Testis (tissue), 2 donors: Measurements from ENCODE around the gene ARL6IP1.

ENCODE experiments used
- POLR2A ChIP-seq: fragments of 450-650 bp; IDR thresholded peaks from one replicate; pipeline ENCODE4 v1.6.1; 2017; ENCODE audit warnings: antibody characterized with exemption, mild to moderate bottlenecking, moderate library complexity
- TF ChIP-seq, protein P1 (sequence below), 3 experiments: fragments of 450-650 bp in 2 of 3; fragments of 200-600 bp in 1 of 3; sonication (generic) in 1 of 3; IDR thresholded peaks; one replicate each; pipeline ENCODE4 v1.5.1; 2016 to 2019; ENCODE audit warnings: antibody characterized with exemption in 3 of 3, mild to moderate bottlenecking in 2 of 3, moderate library complexity in 1 of 3

DNA sequence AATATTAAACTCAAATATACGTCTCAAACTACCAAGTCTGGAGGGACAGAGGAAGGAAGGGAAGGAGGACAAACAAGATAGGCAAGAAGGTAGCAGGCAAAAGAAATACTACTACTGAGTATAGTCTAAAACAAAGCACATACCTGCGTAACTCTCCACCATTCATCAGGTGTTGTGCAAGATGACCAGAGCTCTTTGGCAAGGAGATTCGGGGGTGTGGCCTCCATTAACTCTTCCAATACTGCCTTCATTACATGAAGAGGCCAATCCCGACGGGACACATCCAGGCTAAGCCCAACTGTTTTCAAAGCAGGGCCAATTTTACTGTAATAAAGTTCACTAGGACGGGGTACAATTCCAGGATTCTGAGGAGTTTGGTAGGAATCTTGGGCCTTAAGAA lies 38.2 kb upstream of the ARL6IP1 start:
- TF ChIP-seq, protein P1, sequence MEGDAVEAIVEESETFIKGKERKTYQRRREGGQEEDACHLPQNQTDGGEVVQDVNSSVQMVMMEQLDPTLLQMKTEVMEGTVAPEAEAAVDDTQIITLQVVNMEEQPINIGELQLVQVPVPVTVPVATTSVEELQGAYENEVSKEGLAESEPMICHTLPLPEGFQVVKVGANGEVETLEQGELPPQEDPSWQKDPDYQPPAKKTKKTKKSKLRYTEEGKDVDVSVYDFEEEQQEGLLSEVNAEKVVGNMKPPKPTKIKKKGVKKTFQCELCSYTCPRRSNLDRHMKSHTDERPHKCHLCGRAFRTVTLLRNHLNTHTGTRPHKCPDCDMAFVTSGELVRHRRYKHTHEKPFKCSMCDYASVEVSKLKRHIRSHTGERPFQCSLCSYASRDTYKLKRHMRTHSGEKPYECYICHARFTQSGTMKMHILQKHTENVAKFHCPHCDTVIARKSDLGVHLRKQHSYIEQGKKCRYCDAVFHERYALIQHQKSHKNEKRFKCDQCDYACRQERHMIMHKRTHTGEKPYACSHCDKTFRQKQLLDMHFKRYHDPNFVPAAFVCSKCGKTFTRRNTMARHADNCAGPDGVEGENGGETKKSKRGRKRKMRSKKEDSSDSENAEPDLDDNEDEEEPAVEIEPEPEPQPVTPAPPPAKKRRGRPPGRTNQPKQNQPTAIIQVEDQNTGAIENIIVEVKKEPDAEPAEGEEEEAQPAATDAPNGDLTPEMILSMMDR (IDR thresholded peaks at IDR 0.05) = no peak
- TF ChIP-seq POLR2A = no peak
